ENCODE measurements around the gene ORC4. TPM values are rescaled to one million over a fixed set of nuclear protein-coding genes. Genes with fewer than 3 reads are reported as not detected.

The ORC4 gene
- total RNA-seq, 1 experiment from 2014 or later: 72.9 TPM

DNA sequence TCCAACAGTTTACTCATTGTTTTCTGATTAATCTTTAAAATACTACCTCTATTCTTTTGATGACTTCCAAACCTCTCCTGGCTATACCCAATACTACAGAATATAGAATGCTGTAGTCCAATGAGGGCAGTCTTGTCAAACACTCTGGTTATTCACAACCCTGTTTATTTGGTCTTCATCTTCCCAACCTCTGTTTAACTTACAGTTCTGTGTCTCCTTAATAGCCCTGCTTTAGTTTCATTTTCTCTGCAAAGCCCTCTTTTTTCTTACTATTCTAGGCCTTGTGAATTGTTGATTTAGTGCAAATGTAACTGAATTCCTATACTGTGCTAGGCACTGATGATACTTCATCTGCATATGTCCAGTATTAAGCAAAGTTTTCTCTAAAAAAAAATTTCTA lies 135.7 kb downstream of the ORC4 start:
- no peak overlapping the region for H3K4me3 Mint-ChIP-seq
- Histone ChIP-seq H4K20me1 (ENCODE audit: control insufficient read depth, insufficient read depth, insufficient read length) (no peaks in the 10 kb centered on the region), H2BK120ac (ENCODE audit: low read depth, low read length, poor library complexity, severe bottlenecking) (no peak overlapping the region), H3K23ac (ENCODE audit: insufficient read length, low read depth, low read length) (no peak overlapping the region), H4K91ac (ENCODE audit: insufficient read length, low read depth, low read length) (no peak overlapping the region), H3K4me2 (ENCODE audit: insufficient read depth, insufficient read length, low read length) (no peak overlapping the region), H2BK15ac (ENCODE audit: low read depth, low read length) (no peak overlapping the region), H3K4me1 (ENCODE audit: insufficient read depth, low read length) (no peaks in the 10 kb centered on the region), H2BK5ac (ENCODE audit: insufficient read length, low read length) (no peak overlapping the region), H2AFZ (ENCODE audit: low read length) (no peak overlapping the region), H3T11ph (ENCODE audit: low read length) (no peak overlapping the region), H3K18ac (ENCODE audit: insufficient read length, low read depth, low read length) (no peak overlapping the region), H3K27ac (ENCODE audit: insufficient read length, low read depth, low read length) (no peak overlapping the region), H3K79me1 (ENCODE audit: insufficient read depth, low read depth, low read length, poor library complexity, severe bottlenecking) (no peaks in the 10 kb centered on the region), H3K14ac (ENCODE audit: insufficient read depth, low read length) (no peak overlapping the region), H3K23me2 (ENCODE audit: insufficient read length, low read depth, low read length, poor library complexity, severe bottlenecking) (no peaks in the 10 kb centered on the region), H3K27me3 (ENCODE audit: insufficient read depth, low read length) (no peaks in the 10 kb centered on the region), H3K4ac (ENCODE audit: low read depth, low read length) (no peak overlapping the region), H3K9ac (ENCODE audit: extremely low read depth, insufficient read length, low read length) (no peak overlapping the region), H4K8ac (replicated peaks; ENCODE audit: insufficient read length, low read depth, low read length) (no peak overlapping the region), H3K56ac (ENCODE audit: insufficient read length, low read depth, low read length) (no peak overlapping the region), H2AK5ac (ENCODE audit: insufficient read length, low read length) (no peak overlapping the region), H3K79me2 (ENCODE audit: insufficient read depth, low read length) (peaks cover 2% of the 10 kb centered on the region; the same call in 1 of the 2 replicates), H4K5ac (ENCODE audit: insufficient read length, low read depth, low read length) (no peak overlapping the region), H3K9me3 (ENCODE audit: control insufficient read depth, low read depth, low read length) (no peaks in the 10 kb centered on the region), H2BK12ac (ENCODE audit: insufficient read length, low read depth, low read length) (no peak overlapping the region), H2BK20ac (ENCODE audit: low read depth, low read length, poor library complexity, severe bottlenecking) (no peak overlapping the region)
- TF ChIP-seq, protein P1, sequence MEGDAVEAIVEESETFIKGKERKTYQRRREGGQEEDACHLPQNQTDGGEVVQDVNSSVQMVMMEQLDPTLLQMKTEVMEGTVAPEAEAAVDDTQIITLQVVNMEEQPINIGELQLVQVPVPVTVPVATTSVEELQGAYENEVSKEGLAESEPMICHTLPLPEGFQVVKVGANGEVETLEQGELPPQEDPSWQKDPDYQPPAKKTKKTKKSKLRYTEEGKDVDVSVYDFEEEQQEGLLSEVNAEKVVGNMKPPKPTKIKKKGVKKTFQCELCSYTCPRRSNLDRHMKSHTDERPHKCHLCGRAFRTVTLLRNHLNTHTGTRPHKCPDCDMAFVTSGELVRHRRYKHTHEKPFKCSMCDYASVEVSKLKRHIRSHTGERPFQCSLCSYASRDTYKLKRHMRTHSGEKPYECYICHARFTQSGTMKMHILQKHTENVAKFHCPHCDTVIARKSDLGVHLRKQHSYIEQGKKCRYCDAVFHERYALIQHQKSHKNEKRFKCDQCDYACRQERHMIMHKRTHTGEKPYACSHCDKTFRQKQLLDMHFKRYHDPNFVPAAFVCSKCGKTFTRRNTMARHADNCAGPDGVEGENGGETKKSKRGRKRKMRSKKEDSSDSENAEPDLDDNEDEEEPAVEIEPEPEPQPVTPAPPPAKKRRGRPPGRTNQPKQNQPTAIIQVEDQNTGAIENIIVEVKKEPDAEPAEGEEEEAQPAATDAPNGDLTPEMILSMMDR (conservative IDR thresholded peaks at IDR 0.05): no peak
- no peaks in the 10 kb centered on the region for H3K27me3 Mint-ChIP-seq (ENCODE audit: low read depth)
- H3K36me3 Mint-ChIP-seq (ENCODE audit: insufficient read depth in 1 of 3, low read depth in 3 of 3): no peaks in the 10 kb centered on the region
- no peaks in the 10 kb centered on the region for H3K9me3 Mint-ChIP-seq
- peaks cover 19 to 32% of the 10 kb centered on the region in 2 experiments for H3K4me1 Mint-ChIP-seq
- H3K27ac Mint-ChIP-seq: no peak overlapping the region
- no peak for DNase-seq
